ENCODE measurements around the gene FHIT. TPM values are rescaled to one million over a fixed set of nuclear protein-coding genes. Genes with fewer than 3 reads are reported as not detected.

FHIT gene
- total and polyA plus RNA-seq, 2 of the 4 experiments (the other 2 are of a cell fraction), result 0.07 TPM; not detected in 1

- CTCF ChIA-PET, result no interaction called here
- intact Hi-C loops (cut with micrococcal nuclease), result no loop called here
- no peak overlapping the region for H2BK20ac ChIP-seq (ENCODE audit: low read depth, low read length)
These were observed 1164.4 kb downstream of the FHIT start for GRCh38 chr3:60086811-60087210.

More at GRCh38 chr3:60086811-60087210, 1164.4 kb downstream of the FHIT start:
- H2BK15ac ChIP-seq (ENCODE audit: low read depth, low read length), result no peak overlapping the region
- no peak for TF ChIP-seq CEBPB (IDR thresholded peaks at IDR 0.05; ENCODE audit: low read depth, low read length)
- TF ChIP-seq FOS (IDR thresholded peaks at IDR 0.05; ENCODE audit: low read depth, low read length), result 0 out of 2 replicates have a peak, but pooled peaks have one; percentile 45
- no peak overlapping the region for H4K8ac ChIP-seq (ENCODE audit: low read depth in 2 of 2, low read length in 2 of 2)
- no peak overlapping the region for H4K91ac ChIP-seq (ENCODE audit: insufficient read depth, low read depth, low read length)
- no peaks in the 10 kb centered on the region for H3K79me1 ChIP-seq (ENCODE audit: low read depth in 1 of 2, low read length in 2 of 2)
- H2AK9ac ChIP-seq (replicated peaks; ENCODE audit: low read depth, low read length, poor library complexity), result no peak overlapping the region
- no peak overlapping the region for H3K4ac ChIP-seq (ENCODE audit: low read depth, low read length)
- no TSS peak for BruUV-seq (replicated peaks)
- H3K4me3 ChIP-seq (ENCODE audit: insufficient read depth, low read depth, low read length), result no peak overlapping the region
- no peak overlapping the region for H3K4me2 ChIP-seq (ENCODE audit: low read depth, low read length)
- H3K36me3 ChIP-seq (ENCODE audit: control insufficient read depth, insufficient read depth, low read length), result no peaks in the 10 kb centered on the region
- no peaks in the 10 kb centered on the region for H3K9me1 ChIP-seq (ENCODE audit: insufficient read depth, low read length)
- H3K4me1 ChIP-seq (ENCODE audit: control insufficient read depth, insufficient read depth, low read length), result no peaks in the 10 kb centered on the region; the same call in 1 of the 2 replicates
- H2BK5ac ChIP-seq (ENCODE audit: low read depth, low read length, poor library complexity, severe bottlenecking), result no peak overlapping the region
- peak; percentile 18 for DNase-seq
- no peaks in the 10 kb centered on the region for H3K27me3 ChIP-seq (ENCODE audit: control insufficient read depth, insufficient read depth, low read length)
- no peak overlapping the region for H3K9ac ChIP-seq (ENCODE audit: low read depth, low read length)
- H3K23ac ChIP-seq (ENCODE audit: low read depth, low read length), result no peak overlapping the region
- WGBS, 2 experiments (ENCODE audit: extremely low coverage in 2 of 2, insufficient read length in 1 of 2), result no CpG with 5 or more reads among the region's 2 CpGs
- H3K18ac ChIP-seq (ENCODE audit: low read depth, low read length), result no peak overlapping the region
- H3K9me3 ChIP-seq (ENCODE audit: control insufficient read depth, insufficient read depth, low read length), result peaks cover 2% of the 10 kb centered on the region; the same call in 1 of the 2 replicates
- dilution Hi-C loops (cut with HindIII; ENCODE audit: low sequenced_read_pairs, unreplicated experiment), result no loop called here
- no peak overlapping the region for H2AFZ ChIP-seq (replicated peaks; ENCODE audit: low read length, poor library complexity)
- no peak overlapping the region for H3K27ac ChIP-seq (ENCODE audit: insufficient read depth, low read length)
- H4K5ac ChIP-seq (ENCODE audit: low read depth, low read length), result no peak overlapping the region
- H3K14ac ChIP-seq (replicated peaks; ENCODE audit: low read depth, low read length), result no peak overlapping the region
- POLR2A ChIA-PET (ENCODE audit: unreplicated experiment), result no interaction called here
- H2AK5ac ChIP-seq (ENCODE audit: low read depth, low read length), result no peak overlapping the region
- no peak overlapping the region for H3K56ac ChIP-seq (ENCODE audit: extremely low read depth, insufficient read depth, low read length)
- peak; percentile 46 for ATAC-seq (ENCODE audit: low read depth)
- no peaks in the 10 kb centered on the region for H4K20me1 ChIP-seq (ENCODE audit: insufficient read depth, low read length)
- no peak overlapping the region for H2BK120ac ChIP-seq (ENCODE audit: low read depth, low read length)
- in situ Hi-C loops (cut with MboI; ENCODE audit: low sequenced_read_pairs), result no loop called here
